HG03460 (cell line): ENCODE data around the gene FAM118A.
"Not testable (repeated sequence)": the region's sequence is repeated elsewhere in the genome, so short reads cannot be mapped to it uniquely, and the experiment has no call there.

Experiments
- ATAC-seq: cut with Tn5 transposase; IDR thresholded peaks from one replicate; pipeline ENCODE4 v1.9.1; 2021; ENCODE audit not compliant: unreplicated experiment

FAM118A gene

DNA sequence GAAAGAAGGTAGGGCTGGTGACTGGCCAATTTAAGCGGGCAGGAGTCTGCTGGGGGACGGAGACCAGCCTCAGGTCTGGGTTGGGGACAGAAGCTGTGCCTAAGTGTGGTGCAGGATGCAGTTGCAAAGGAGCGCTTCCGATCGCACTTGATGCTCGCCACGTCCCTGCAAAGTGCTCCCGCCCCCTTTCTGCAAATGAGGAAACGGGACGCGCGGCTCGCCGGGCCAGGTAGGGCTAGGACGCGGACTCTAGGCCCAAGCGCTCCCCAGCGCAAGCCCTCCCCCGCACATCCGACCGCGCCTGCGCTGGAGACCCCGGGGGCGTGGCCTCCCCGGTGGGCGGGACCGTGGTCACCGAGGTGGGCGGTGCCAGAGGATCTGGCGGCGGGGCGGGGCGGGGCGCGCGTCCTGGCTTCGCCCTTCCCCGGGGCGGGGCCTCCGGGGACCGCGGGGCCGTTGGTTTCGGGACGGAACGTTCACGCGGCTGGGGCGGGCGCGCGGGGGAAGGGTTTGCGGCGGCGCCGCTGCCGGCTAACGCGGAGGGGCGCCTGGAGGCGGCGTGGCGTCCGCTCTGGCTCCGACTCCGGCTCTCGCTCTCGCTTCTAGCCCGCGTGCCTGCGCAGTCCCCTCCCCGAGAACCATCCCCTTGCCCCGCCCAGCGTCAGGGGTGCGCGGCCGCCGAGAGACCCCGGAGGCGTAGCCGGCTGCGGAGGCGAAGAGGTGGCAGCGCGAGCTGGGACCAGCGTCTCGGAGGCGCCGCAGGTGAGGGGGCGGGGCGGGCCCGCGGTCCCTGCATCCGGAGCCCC, at the start of gene FAM118A:
FAM118A (plus strand) TSS at position 513 of the 806 bp plus-strand sequence. CDS start 12,446 bp downstream, outside the sequence.
- ATAC-seq: peak; percentile 65

DNA sequence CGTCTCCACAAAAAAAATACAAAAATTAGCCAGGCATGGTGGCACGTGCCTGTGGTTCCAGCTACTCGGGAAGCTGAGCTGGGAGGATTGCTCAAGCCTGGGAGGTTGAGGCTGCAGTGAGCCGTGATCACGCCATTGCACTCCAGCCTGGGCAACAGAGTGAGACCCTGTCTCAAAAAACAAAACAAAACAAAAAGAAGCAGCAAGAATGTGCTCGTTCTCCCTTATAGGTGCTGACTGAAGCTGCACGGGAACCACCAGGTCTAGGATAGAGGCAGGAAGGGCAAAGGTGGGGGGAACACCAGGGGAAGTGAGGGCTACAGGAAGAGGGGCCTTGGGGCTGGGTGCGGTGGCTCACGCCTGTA, 49.4 kb upstream of the FAM118A start:
- not testable (repeated sequence) for ATAC-seq

- ATAC-seq: no peak
These were observed 48.2 kb upstream of the FAM118A start for GRCh38 chr22:45261407-45262088.

- no peak for ATAC-seq
These were observed 47.4 kb upstream of the FAM118A start for GRCh38 chr22:45262195-45262930.

GRCh38 chr22:45262931-45263462, 46.7 kb upstream of the FAM118A start:
- ATAC-seq: peak; percentile 41

GRCh38 chr22:45263463-45264269, 46.1 kb upstream of the FAM118A start:
- peak; percentile 69 for ATAC-seq

GRCh38 chr22:45265535-45265934, 44.2 kb upstream of the FAM118A start:
- no peak for ATAC-seq

GRCh38 chr22:45268167-45268957, 41.4 kb upstream of the FAM118A start:
- ATAC-seq: no peak

DNA sequence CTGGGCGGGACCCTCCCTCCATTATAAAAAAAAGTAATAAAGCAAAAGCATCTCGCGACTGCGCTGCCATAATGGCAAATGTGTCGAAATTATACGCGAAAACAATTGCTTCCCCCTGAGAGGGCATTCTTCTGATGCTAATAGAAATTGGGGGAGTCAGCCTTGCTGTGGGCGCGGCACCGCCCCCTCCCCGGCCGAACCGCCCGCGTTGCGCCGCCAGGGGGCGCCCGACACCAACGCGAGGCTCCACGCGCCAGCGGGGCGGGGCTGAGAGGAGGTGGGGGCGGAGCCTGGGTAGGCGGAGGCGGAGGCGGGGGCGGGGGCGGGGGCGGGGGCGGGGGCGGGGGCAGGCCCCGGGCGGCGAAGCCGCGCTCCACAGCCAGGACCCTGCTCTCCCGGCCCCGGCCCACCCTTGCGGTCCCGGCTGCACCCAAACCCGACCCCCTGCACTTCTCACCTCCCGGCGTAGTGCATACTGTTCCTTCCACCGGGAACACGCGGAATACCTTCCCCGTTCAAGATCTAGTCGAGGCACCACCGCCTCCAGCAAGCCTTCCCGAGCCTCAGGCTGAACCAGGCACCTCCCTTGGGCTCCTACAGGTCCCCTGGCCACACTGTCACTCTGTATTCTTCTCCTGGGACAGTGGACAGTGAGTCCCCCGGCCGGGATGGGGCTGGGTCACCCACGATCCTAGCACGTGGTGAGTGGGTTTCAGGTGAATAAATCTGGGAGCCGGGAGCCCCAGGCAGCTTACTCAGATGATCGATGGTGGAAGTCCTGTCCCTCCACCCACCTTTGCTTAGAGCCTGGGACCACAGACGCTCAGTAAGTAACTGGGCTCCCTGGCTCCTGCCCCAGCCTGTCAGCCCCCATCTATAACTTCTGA, 40.5 kb upstream of the FAM118A start:
- no peak for ATAC-seq

- no peak for ATAC-seq
These were observed 39.4 kb upstream of the FAM118A start for GRCh38 chr22:45270095-45271020.

- no peak for ATAC-seq
These were observed 38.0 kb upstream of the FAM118A start for GRCh38 chr22:45271667-45272201.

DNA sequence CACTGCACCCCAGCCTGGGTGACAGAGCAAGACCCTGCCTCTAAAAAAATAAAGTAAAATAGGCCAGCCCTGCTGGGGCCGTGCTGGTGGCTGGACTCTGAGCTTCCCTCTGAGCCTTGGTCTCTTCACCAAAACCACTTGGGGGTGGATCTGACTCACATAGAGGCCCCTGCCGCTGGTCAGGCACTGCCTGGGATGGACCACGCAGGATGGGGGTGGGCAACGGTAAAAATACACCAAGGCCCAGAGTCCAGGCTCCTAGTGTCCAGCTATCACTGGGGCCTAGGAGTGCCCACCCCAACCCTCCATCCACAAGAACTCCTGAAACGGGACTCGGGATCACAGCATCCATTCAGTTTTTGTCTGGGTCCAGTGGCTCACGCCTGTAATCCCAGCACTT, 37.2 kb upstream of the FAM118A start:
- ATAC-seq: no peak

GRCh38 chr22:45273452-45274075, 36.2 kb upstream of the FAM118A start:
- ATAC-seq: no peak

DNA sequence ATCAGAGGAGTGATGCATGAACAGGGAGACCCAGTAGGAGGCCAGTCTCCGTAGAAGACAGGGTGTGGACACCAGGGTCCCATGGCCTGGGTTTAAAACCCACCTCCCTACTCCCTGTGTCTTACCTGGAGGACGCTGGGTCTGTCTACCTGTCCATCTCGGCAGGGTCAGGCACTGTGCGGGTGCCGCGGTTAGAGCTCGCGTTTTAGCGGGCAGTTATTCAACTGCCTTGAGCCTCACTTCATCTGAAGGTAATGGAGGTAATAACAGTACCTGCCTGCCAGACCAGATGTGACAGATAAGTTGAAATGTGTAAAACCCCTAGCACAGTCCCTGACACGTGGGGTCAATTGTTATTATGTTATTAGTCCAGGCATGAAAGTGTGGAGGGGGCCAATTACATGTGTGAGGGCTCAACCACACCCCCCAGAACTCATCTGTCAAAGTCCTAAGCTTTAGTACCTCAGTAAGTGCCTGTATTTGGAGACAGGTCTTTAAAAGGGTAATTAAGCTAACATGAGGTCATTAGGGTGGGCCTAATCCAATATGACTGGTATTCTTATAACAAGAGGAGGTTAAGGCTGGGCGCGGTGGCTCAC, 33.1 kb upstream of the FAM118A start:
- no peak for ATAC-seq

DNA sequence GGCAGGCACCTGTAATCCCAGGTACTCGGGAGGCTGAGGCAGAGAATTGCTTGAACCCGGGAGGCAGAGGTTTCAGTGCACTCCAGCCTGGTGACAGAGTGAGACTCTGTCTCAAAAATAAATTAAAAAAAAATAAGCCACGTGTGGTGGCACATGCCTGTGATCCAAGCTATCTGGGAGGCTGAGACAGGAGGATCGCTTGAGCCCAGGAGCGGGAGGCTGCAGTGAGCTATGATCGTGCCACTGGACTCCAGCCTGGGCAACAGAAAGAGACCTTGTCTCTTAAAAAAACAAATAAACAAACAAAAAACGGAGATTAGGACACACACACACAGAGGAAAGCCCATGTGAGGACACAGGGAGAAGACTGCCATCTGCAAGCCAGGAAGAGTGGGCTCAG, 32.0 kb upstream of the FAM118A start:
- not testable (repeated sequence) for ATAC-seq

GRCh38 chr22:45278125-45278524, 31.6 kb upstream of the FAM118A start:
- no peak for ATAC-seq

DNA sequence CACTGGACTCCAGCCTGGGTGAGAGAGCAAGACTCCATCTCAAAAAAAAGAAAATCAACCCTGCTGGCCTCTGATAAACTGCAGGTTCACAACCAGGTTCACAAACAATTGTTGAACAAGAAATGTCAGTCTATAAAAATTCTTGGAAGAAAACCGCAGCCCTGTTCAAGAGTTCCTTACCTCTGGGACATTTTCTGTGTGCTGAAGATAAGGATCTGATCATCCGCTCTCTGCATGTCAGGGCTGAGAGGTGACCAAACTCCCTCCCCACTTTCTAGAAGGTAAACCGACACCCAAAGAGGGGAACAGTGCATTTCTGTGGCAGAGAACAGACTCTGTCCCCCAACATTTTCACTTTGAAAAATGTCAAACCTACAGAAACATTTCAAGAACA, 29.1 kb upstream of the FAM118A start:
- ATAC-seq: no peak
